Inflammatory macrophage (primary cell): ENCODE results near the gene HPCA.

ENCODE experiments used
- DNase-seq, 2 donors: peaks; one replicate each; pipeline ENCODE4 v3.0.0-alpha.2; 2020 to 2022

Gene HPCA

GRCh38 chr1:32871364-32872191 is 14.7 kb upstream of the HPCA start:
- DNase-seq: no peak

- DNase-seq: no peak
These were observed 14.2 kb upstream of the HPCA start for GRCh38 chr1:32872192-32872460.

GRCh38 chr1:32873484-32873883 is 12.8 kb upstream of the HPCA start:
- DNase-seq: no peak

DNA sequence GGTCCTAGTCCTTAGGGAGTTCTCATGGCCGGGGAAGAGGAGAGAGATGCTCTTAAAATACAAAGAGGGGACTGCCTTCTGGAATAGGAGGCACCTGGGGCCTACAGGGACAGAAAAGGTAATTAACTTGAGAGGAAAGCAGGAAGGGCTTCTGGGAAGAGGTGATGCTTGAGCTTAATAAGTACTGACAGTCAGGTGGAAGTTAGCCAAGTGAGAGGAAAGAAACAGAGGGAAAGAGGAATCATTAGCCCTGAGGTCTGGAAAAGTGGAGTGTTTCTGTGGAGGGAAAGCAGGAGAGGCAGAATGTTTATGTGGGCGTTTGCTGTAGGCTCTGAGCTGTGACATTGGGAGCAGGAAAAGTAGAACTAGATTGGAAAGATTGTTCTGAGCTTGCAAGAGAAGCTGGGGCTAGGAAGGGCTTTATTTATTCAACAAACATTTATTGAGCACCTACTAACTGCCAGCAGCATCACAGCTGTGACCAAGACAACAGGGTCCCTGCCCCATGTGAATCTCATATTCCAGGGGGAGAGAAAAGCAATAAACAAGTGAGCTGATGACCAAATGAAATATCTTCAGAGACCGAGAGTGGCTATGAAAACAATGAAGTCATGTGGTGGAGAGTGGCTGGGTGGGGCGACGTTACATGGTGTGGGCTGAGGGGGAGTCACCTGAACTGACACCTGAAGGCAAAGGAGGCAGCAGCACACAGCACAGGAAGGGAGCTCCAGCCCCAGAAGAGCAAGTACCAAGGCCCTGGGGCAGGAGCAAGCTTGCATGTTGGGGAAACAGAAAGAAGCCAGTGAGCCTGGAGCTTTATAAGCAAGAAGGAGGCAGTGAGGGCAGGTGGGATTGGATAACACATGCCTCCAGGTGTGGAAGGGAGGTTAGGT is 11.2 kb upstream of the HPCA start:
- DNase-seq: no peak

GRCh38 chr1:32876341-32877210 is 9.7 kb upstream of the HPCA start:
- DNase-seq: peak; percentile 46 to 66

DNA sequence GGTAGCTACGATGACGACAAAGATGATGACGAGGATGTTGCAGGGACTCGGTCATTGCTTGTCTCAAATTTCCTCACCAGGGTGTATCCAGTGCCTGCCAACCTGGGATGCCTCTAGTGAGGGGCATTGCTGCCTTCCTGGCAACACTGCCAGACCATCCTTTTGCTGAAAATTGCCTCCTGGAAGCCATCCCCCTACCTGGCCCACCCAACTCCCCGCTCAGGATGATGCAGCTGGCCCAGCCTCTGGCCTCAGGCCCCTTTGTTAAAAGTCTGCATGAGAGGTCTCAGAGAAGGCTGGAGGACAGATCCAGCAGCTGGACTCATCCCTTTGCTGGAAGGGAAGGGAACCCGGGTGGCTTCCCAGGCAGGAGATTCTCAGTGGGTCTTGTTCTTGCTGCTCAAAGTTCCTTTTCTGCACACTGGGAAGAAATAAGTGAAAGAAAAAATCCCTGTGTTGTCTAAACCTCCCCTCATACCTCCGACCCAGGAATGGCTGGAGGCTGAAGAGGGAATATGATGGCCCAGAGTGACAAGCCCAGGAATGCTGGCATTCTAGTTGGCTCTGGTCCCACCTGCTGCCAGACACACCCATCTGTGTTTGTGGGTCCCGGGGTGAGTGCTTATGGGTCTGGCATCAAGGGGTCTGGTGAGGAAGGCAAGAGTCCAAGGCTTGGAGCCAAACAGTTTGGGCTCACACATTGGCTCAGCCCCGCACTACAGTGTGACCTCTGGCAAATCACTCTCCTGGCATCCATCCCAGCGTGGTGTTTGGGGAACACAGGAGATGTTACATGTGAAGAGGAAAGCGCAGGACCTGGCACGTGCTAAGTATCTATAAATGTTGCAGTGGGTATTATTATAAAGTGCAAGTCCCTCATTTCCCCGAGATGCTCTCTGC is 8.8 kb upstream of the HPCA start:
- DNase-seq: no peak

- no peak for DNase-seq
These were observed 8.1 kb upstream of the HPCA start for GRCh38 chr1:32878183-32878582.

DNA sequence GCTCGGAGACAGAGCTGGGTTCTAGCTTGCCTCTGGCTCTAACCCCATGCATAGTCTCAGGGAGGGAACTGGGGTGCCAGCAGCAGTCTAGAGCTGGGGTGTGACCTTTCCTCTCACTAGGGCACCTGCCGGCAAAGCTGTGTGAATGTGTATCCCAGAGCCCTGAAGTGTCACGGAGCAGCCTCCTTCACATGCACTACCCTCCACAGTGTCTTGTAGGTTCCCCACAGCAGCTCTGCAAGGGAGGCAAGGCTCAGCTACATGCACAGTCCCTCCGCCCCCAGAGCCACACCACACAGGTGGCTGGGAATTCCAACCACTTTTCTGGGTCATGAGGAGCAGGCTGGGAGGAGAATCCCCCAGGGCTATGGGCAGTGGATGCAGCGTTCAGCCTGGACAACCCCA is 7.7 kb upstream of the HPCA start:
- DNase-seq: no peak

DNA sequence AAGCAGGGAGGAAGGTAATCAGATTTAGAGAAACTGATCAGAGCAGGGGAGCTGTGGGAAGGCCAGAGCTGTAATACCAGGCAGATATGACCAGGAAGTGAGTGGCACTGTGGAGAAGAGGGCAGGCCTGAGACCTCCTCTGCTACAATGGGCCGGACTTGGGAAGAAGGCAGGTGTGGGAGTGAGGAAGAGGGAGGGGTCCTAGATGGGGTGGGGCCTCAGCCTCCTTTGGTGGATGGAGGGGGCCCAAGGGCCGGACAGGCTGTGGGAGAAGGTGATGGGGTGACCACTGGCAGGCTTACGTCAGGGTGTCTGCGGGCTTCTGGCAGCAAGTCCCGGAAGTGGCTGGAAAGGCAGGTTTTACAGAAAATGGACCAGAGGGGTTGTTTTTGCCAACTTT is 5.0 kb upstream of the HPCA start:
- DNase-seq: no peak

DNA sequence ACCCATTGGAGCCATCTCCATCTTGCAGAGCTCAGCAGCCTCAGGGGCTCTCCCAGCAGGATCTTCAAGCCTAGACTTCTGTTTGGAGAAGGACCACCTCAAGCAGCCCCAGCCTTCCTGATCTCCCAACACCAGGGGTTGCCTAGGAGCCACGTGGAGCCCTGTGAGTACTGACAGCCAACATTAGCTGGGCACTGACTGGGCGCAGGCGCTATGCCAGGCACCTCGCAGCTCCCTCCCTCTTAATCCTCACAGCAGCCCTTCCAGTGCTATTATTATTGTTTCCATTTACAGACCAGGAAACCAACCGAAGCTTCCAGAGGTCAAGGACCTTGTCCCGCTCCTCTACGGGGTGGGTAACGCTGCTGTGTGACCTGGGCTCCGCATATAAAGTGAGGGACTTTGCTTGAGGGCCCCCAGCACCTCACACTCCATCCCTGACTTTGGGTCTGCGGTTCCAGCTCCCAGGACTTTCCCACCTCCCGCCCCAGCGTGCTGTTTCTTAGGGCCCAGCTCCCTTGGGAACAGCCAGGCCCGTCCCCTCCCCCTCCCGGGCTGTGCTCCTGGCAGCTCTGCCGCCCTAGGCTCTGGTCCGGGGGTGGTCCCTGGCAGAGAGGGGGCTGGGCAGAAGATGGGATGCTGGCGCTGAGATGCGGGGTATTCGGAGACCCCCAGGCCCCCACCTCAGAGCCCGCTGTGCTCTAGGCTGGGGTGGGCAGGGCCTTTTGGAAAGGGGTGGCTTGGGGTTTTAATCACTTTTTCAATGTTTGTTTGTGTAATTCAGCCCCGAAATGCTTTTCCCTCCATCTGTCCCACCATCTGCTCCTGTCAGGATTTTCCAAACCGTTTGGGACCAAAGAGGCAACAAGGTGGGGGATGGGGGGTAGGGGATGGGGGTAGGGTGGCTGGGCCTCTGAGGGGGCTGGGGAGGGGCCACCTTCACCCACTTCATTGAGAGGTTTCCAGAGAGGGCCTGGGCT is 4.1 kb upstream of the HPCA start:
- DNase-seq: no peak

- no peak for DNase-seq
These were observed 2.8 kb upstream of the HPCA start for GRCh38 chr1:32883338-32884031.

- no peak for DNase-seq
These were observed 2.3 kb upstream of the HPCA start for GRCh38 chr1:32884032-32884372.

DNA sequence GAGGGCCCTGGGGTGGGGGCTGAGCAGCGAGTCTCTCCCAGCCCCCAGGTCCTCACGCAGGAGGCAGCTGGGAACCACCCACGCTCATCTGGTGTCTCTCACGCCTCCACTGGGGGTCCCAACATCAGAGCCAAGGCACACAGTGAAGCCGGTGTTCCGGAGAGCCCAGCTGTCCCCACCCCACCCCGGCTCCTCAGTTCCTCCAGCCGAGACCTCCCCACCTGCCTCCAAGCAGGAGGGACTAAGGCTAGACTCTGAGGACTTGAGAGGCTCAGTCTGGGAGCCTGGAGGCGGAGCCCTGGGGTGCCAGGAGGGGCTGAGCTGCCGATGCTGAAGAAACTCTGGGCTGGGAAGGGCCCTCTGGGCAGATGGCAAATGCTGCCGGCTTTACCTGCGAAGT is 1.6 kb upstream of the HPCA start:
- no peak for DNase-seq

DNA sequence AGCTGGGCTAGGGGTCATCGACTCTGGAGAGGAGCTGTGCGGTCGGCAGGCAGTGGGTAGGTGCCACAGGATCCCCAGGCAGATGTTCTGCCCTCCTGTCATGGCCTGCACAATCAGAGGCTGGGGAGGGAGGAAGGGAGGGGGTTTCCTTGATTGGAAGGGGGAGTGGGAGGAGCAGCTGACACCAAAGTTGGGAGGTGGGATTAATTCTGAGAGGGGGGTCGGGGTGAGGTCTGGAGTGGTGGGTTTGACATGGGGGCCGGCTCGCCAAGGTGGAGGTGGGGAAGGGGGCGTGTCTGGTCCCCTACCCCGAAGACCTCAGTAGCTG is 651 bp upstream of the HPCA start:
- no peak for DNase-seq

DNA sequence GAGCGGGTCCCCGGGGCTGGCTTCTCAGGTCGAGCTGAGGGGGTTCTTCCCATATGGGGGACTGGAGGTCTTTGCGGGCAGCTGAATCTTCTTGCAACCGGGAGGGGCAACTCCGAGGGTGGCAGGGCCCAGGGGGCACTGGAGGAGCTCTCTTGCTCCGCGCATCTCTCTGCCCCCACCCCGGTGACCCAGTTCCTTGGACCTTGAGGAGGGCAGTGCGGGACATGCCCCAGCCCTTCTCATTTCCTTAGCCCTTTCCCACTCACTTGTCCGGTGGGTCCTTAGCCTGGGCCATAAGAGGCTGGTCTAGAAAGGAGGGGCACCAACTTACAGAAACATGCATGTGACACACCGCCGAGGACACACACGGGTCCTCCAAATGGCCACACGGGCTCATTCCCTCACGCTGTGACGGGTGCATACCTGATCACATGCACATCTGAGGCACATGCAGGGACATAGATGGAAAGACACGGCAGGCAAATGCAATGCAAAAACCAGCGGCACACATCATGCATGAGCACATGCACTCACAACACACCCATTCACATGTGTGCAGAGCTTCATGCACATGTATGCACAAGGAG is 630 bp downstream of the HPCA start:
- no peak for DNase-seq

DNA sequence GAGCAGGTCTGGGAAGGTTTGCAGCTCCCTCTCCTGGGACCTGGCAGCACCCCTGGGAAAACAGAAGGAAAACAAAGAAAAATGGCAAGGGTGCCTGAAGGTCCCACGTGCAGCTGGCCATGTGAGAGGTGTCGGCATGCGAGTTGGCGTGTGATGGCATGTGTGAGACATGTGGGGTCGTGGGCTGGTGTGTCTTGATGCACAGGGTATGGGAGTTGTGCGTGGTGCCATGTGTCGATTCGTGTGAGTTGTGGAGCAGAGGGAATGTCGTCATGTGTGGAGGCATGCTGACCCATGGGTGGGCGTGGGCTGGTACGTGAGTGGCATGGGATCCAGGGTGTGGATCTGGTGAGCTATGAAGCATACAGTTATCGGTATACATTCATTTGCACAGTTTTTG is 1.3 kb downstream of the HPCA start:
- DNase-seq: no peak

DNA sequence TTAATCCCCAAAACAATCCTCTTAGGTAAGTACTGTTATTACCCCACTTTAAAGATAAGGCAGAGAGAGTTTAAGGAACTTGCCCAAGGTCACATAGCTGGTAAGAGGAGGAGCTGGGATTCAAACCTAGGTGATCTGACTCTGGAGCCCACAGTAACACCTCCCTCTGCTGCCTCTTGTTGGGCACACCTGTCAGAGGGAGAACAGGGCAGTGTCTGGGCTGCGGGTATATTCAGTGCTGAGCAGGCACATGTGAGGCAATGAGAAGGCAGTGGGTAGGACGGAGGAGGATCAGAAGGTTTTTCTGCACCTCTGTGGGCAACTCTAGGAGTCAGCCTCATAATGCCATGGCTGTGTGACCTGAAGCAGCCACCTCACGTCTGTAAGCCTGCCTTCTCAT is 1.8 kb downstream of the HPCA start:
- no peak for DNase-seq

DNA sequence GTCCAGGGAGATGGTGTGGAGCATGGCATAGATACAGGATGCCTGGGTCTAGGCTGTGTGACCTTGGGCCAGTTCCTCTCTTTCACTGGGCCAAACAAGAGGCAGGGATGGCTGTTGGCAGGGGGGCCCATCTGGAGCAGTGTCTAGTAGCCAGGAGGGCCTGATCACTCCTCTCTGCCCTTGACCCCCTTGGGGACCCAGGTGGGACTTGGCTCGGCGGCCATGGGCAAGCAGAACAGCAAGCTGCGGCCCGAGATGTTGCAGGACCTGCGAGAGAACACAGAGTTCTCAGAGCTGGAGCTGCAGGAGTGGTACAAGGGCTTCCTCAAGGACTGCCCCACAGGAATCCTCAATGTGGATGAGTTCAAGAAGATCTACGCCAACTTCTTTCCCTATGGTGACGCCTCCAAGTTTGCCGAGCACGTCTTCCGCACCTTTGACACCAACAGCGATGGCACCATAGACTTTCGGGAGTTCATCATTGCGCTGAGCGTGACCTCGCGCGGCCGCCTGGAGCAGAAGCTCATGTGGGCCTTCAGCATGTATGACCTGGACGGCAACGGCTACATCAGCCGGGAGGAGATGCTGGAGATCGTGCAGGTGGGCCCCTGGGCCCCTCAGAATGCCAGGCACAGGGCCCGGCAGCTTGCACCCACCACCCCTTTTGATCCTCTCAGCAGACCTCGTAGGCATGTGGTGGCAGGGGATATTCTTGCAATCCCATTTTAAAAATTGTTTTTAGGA is 2.6 kb downstream of the HPCA start:
- no peak for DNase-seq

- DNase-seq: no peak
These were observed 3.5 kb downstream of the HPCA start for GRCh38 chr1:32889731-32890278.
